GM10266 (cell line): ENCODE data around the gene PRAC1.

Source experiments
- DNase-seq: peaks from one replicate; pipeline ENCODE4 v3.0.0; 2012; ENCODE audit errors: extremely low spot score
- CTCF ChIP-seq: IDR thresholded peaks from 2 replicates; pipeline ENCODE4 v1.5.1; 2012; ENCODE audit warnings: mild to moderate bottlenecking, low read depth; ENCODE audit not compliant: control insufficient read depth, insufficient read depth; ENCODE audit errors: missing control alignments

The PRAC1 gene

GRCh38 chr17:48733632-48734328, 11.5 kb upstream of the PRAC1 start:
- no peak for TF ChIP-seq CTCF

DNA sequence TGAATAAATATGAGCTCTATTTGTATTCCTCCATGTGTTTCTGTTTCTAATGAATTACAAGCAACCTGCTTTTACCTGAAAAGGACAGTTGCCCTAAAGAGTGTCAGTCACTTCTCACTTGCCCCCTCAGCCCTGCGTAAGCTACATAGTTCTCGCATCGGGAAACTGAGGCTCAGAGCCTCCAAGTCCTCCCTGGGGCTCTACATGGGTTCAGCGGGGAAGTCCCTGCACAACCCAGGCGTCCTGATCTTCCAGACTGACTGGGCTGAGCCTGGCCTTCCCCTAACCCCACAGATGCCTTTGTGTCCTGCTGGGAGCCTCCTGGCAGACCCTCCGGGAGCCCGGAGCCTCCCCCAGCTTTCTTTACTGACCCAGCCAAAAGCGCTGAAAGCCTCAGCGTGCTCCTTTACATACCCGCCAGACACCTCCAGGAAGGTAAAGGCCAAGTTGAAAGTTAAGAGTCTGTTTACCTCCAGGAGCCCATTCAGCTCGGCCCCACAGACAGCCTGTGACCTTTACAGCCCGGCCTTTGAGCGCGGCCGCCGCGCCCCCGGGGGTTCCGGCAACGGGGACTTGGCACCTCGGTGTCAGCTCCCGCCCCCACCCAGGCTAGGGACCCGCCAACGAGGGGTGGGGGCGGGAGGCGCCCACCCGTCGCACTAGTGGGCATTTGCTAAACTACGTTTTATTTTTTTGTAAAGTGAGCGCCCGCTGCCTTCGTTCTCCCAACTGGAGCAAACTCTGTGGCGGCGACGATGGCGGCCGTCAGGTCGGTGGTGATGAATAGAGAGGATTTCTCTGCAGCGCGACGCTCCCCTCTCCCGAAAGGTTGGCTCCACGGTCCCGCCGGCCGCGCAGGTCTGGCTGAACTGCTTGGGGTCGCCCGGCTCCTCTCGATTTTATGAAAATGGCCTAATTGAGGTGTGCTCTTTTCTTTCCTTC, 10.6 kb upstream of the PRAC1 start:
- DNase-seq, result no peak
- no peak for TF ChIP-seq CTCF

More at GRCh38 chr17:48733632-48734328, 11.5 kb upstream of the PRAC1 start:
- DNase-seq, result no peak

- DNase-seq, result no peak
- no peak for TF ChIP-seq CTCF
Measured at GRCh38 chr17:48731355-48731754, 9.0 kb upstream of the PRAC1 start.

- no peak for DNase-seq
Measured at GRCh38 chr17:48730240-48730550, 7.9 kb upstream of the PRAC1 start.

DNA sequence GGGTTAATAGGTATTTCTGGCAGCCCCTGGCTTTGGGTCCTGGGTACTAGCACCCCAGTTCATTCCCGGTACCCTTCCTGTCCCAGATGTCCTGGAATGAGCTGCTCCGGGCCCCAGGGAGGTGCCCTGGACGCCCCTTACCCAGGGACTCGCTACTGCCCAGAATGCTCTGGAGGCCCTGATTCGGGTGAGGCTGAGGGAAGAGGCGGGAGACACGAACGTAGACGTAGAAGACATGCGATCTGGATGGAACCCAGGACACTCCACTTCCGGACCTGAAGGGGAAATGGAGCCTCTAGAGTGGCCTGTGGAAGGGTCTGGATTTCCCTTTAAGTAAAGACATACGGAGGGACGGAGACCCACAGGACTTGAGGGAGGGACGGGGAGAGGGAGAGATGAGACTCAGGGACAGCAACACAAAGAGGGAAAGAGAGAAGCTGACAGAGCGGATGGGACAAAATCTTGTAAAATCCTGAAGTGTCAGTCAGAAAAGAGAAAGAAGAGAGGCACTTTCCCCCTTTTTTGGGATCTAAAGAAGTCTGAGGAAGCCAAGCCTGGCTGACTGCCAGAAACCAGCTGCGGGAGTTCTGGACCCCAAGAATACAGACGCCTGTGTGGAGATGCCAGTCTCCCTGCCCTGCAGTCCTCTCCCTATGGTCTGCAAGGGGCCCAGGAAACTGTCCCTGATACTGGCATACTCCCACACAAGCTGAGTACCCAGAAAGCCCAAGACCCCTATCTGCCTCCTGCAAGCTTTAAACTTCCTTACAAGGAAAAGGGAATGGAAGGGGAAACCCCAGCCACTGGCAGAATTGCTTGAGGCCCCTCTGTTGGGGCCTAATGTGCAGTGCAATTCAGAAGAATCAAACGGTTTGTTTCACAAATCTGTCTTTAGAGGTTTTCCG, 7.3 kb upstream of the PRAC1 start:
- no peak for DNase-seq

More at GRCh38 chr17:48730240-48730550, 7.9 kb upstream of the PRAC1 start:
- no peak for TF ChIP-seq CTCF

More for the DNA sequence above, 7.3 kb upstream of the PRAC1 start:
- no peak for TF ChIP-seq CTCF
